Amniotic epithelial cell (primary cell): ENCODE results near the gene KCNQ2.
A peak's percentile ranks its signal among the peaks of the same experiment; 100 is the strongest.
"Not testable (repeated sequence)": the region's sequence is repeated elsewhere in the genome, so short reads cannot be mapped to it uniquely, and the experiment has no call there.

ENCODE experiments used
- DNase-seq: peaks from one replicate; pipeline ENCODE4 v3.0.0-alpha.2; 2010; ENCODE audit warnings: low read depth

Gene KCNQ2

DNA sequence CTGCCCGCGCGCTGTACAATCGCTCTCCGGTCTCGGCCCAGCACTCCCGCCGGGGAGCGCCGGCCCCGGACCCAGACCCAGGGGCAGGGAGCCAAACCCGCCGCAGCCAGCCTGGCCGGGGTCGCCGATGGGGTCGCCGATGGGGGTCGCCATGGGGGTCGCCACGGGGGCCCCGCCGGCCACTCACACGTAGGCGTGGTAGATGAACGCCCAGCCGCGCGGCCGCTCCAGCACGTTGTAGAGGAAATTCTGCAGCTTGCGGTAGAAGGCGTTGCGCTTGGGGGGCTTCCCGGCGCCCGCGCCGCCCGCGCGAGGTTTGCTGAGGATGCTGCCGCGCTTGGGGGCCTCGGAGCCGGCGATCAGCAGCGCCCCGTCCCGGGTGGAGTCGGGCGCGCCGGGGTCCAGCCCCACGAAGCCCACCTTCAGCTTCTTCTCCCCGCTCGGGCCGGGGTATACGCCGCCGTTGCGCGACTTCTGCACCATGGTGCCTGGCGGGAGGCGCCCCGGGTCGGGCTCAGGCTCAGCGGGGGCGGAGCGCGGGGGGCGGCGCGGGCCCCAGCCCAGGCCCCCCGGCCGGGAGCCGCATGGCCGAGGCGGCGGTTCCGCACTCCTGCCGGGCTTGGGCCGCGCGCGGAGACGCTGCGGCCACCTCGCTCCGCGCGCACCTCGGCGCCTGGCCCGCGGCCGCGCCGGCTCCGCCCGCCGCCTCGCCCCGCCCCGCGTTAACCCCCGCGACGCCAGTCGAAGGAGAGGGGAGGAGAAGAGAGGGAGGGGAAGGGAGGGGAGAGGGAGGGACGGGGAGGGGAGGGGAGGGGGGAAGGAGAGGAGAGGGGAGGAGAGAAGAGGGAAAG lies at the start of gene KCNQ2:
TSS of gene KCNQ2 (minus strand) at position 675 of the 851 bp plus-strand sequence. CDS start at position 483, 192 bp downstream.
- no peak for DNase-seq

DNA sequence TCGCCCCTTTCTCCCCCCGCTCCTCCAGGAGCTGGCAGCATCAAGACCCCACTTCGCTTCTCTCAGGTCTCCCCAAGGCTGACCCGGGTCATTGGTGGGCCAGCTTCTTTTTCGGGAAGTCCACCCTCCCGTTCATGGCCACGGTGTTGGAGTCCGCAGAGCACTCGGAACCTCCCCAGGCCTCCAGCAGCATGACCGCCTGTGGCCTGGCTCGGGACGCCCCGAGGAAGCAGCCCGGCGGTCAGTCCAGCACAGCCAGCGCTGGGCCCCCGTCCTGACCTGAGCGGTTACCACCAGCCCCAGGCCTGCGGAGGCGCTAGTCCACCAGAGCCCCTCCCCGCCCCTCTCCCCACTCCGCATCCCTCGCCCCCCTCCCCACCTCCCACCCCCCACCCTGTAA lies 49.1 kb upstream of the KCNQ2 start:
- DNase-seq, result no peak

DNA sequence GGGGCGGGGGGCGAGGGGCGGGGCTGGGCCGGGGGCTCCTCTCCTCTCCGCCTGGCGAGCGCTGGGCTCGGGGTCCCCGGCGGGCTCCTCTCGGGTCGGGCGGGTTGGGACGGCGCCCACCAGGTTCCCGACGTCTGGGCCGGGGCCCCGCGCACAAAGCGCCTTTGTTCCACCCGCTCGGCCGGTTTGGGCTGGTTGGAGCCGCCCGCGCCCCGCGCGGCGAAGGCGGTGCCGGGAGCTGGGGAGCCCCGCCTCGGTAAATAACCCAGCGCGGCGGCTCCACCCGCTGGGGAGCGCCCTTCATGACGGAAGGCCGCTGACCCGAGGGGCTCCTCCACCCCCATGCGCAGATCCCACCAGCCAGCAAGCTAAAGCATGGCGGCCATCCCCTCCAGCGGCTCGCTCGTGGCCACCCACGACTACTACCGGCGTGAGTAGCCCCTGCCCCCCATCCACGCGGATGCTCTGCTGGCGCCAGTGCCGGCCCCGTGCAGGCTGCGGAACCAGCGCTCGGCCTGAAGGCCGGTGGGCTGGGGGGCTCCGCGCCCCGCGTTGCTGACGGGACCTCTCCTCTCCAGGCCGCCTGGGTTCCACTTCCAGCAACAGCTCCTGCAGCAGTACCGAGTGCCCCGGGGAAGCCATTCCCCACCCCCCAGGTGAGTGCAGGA lies 48.6 kb upstream of the KCNQ2 start:
- DNase-seq, result peak; percentile 38

DNA sequence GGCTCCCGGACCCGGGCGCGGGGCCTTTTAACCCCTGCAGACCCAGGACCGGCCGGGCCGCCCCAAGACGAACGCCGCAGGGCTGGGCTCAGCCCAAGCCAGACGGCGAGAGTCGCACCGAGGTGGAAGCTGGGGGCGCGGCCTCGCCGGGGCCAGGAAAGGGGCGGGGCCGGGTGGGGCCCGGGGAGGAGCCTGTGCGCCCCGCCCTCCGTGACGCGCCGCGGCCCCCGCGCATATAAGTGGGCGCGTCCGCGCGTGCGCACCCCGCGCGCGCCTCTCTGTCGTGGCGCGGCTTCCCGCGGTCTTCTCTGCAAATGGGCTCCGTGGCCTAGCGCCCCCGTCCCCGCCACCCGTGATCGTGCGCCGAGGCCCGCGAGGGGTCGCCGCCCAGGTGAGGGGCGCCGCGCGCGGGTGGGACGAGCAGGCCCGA lies 48.1 kb upstream of the KCNQ2 start, which contains the start of gene PPDPF:
TSS of gene PPDPF (plus strand) at position 262 of the 430 bp plus-strand sequence. CDS start 544 bp downstream, outside the sequence.
- DNase-seq, result peak; percentile 61

DNA sequence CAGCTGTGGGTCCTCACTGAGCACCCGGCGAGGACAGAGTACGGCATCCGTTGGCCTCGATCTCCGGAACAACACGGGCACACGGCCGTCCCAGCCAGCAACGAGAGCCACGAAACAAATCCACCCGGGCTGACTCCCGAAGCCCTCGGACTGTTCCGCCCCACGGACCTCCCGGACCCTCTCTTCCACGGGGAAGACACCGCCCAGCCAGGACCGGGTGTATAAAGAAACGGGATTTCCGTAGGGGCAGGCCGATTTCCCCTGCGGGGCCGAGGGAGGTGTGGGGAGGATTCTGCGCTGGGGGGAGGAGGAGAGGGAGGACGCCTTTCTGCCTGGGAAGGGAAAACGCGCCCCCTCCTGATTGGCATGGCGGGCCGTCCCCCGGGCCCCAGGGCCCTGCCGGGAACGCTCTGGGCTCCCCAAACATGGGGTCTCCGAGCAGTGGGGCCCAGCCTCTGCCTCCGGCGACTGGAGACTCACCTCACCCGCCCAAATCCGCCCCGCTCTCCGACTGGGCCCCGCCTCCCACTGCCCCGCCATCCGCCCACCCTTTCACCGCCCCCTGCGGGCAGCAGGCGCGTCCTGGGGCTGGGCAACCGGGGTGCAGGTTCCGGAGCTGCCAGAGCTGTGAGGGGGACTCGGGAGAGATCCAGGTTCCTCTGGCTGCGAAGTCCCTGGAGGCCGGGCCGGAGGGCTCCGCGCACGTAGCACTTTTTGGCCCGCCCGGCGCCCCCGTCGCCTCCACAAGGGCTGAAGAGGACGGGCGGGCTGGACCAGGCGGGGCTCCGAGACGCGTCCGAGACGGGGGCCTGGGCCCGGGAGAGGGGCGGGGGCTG lies 47.4 kb upstream of the KCNQ2 start:
- DNase-seq, result no peak

DNA sequence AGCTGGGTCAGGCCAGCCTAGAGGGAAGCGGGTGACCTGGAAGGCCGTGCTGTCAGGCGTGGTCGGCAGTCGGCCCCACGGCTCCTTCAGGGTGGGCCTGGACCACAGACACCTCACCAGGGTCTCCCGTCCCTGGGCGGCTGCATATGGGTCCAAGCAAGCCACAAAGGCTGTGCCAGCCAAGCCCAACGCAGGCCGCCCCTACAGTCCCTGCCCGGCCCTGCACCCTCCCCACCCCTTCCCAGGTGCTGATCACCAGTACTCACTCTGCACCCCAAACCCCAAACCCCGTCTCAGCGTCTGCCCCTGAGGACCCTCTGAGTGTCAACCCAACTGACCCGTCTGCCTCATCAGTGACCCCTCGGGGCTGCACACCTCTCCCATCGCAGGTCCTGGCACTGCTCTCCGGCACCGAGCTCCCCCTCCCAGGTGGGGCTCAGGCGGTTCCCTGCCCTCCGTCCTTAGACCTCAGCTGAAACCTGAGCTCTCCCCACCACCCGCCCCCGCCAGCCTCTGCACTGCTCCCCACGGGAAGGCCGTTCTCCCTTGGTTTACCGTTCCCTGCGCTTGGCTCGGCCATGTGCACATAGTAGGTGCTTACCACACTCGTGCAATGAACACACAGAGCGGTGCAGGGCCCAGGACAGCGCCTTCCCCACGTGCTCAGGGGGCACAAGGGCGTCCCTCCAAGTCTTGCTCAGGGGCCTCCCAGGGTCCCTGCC lies 46.7 kb upstream of the KCNQ2 start:
- DNase-seq, result no peak

DNA sequence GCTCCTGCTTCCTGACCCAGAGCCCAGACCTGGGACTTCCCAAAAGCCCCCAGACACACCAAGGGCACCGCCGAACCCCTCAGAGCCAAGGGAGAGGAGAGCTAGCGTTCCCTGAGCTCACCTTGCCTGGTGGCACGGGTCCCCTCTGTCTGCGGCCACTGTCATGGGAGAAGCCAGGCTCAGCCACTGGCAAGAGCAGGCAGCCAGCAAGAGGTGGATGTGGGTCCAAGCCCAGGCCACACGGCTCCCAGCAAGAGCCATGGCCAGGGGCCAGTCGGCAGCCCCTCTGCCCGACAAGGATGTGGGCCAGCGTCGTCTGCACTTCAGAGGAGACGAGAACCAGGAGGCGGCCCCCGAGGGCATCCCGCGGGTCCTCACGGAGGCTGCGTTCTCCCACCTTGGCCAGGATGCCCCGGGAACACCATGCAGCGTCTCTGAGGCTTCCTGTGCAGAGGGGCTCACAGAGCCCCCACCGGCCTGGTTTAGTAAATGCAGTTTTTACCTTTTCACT lies 46.0 kb upstream of the KCNQ2 start:
- DNase-seq, result no peak

DNA sequence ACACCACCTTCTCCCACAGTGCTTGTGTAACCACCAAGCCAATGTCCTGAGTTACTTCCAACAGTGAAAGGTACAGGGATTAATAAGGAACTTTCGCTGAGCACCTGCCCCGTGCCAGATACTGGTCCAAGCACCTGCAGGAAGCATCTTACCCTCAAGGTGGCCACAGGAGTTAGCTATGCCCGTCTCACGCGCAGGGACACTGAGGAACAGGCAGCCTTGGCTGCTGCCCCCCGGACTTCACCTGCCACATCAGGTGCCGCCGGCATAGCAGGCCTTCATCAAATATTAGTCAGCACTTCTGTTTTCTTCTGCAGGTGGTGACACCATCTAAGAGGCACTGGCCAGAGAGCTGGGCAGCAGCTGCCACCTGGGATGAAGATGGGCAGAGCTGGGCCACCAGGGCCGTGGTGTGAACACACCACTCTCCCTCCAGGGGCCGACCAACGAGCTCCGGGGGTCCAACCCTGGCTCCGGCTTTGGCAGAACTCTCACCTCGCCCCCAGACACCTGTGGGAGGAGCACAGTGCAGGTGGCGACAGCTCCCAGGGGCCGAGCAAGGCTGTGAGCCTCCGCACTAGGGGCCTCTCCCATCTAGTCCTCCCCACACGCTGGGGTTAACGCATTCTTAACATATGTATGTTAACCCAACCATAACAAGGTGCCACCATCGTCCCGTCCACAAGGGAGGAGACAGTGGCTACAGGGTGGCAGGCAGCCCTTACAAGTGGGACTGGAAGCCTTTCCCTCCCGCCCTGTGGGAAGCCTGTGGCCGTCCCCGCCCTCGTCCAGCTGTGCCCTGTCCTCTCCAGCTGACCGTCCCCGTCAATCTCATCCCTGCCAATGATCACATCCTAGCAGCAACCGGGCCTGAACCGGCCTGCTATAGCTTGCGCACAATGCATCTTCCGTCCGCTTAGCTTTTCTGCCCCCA lies 45.2 kb upstream of the KCNQ2 start:
- DNase-seq, result no peak

DNA sequence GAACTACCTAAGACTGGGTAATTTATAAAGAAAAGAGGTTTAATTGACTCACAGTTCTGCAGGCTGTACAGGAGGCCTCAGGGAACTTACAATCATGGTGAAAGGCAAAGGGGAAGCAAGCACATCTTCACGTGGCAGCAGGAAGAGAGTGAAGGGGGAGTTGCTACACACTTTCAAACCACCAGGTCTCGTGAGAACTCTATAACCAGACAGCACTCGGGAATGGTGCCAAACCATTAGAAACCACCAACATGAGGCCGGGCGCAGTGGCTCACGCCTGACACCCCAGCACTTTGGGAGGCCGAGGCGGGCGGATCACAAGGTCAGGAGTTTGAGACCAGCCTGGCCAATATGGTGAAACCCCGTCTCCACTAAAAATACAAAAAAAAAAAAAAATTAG lies 42.1 kb upstream of the KCNQ2 start:
- DNase-seq, result not testable (repeated sequence)

DNA sequence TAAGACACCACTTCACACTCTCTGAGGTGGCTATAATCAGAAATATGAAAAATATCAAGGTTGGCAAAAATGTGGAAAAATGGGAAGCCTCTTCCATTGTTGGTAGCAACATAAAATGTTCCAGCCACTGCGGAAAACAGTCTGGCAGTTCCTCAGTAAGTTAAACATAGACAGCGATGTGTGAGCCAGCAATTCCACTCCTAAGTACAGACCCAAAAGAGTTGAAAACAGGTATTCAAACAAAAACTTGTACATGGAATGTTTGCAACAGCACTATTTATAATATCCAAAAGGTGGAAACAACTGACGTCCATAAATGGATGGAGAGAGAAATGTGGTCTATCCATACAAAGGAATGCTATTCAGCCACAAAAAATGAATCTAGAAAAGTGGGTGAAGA lies 40.8 kb upstream of the KCNQ2 start:
- no peak for DNase-seq

DNA sequence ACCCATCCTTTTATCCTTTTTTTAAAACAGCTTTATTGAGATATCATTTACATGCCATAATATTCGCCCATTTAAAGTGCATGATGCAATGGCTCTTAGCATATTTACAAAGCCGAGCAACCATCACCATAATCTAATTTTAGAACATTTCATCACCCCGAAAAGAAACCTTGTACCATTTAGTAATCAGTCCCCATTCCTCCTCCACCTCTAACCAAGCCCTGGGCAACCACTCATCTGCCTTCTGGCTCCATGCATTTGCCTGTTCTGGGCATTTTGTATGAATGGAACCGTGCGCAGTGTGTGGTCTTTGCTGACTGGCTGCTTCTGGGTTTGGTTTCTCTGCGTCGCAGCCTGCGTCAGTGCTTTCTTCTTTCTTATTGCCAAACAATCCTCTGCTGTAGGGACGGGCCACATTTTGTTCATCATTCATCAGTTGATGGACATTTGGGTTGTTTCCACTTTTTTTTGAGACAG lies 36.7 kb upstream of the KCNQ2 start:
- no peak for DNase-seq

DNA sequence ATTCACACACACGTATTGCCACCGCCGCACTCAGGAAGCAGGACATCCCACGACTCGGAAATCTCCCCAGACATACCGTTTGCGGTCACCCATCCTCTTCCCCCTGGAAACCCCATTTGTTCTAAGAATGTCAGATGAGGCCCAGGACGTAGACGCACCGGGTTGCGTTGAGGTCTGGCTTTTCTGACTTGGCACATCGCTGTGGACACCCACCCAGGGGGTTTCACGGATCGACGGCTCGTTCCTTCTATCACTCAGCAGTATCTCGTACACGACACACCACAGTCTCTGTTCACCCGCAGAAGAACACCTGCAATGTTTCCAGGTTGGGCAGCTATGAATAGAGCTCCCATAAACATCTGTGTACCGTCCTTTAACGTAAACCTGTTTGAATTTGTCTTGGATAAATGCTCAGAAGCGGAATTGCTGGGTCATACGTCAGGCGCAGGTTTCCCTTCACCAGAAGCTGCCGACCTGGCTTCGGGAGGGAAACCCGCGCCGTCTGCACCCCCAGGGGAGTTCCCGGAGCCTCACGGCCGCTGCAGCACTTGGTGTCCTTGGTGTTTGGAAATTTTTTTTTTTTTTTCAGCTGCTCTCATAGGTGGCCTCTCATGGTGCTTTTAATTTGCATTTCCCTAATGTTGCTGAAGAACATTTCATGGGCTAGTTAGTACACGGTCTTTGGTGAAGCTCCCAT lies 35.8 kb upstream of the KCNQ2 start:
- no peak for DNase-seq

DNA sequence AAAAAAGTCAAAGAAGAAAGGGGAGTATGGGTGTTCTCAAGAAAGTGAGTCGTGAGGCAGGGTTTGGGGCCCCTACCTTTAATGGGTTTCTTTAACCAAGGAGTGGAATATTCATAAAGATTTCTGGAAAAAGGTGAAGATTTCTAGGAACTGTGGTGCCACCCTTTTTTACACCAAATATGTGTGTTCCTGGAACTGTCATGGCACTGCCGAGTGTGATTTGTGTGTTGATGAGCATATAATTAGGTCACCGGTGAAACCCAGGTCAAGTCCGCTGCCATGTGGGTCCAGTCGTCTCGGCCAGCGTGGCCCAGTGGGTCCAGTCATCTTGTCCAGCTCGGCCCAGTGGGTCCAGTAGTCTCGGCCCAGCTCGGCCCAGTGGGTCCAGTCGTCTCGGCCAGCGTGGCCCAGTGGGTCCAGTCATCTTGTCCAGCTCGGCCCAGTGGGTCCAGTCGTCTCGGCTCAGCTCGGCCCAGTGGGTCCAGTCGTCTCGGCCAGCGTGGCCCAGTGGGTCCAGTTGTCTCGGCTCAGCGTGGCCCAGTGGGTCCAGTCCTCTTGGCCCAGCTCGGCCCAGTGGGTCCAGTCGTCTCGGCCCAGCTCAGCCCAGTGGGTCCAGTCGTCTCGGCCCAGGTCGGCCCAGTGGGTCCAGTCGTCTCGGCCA lies 34.8 kb upstream of the KCNQ2 start:
- DNase-seq, result no peak

DNA sequence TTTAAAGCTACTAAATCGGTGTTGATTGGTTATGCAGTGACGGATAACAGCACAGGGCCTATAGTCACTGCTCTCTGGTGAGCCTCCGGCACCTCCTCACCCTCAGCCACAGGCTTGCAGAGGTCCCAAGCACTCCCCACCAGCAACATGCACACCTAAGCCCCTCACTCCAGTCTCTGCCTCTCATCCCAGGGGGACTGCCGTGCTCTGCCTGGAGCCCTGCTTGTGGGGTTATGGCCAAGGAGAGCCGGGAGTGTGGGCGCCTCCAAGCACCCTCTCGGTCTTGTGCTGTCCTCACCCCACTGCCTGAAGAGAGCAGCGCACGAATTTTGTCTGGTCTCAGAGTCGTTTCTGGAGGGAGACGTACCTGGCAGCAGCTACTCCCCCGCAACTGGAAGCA lies 33.3 kb upstream of the KCNQ2 start:
- no peak for DNase-seq

DNA sequence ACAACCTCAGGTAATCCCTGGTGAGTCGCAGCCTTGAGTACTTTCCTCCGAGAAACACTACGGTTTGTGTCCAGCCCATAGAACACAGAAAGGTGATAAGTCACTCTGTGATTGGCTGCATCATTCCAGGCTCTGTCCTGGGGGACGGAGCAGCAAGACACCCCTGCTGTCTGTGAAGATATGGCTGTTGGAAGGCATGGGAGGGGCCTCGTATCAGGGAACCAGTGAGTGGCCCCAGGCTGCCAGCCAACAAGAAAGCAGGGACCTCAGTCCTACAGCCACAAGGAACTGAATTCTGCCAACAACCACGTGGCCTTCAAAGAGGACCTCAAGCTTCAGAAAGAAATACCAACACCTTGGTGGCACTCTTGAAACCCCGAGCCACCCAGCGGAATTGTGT lies 32.8 kb upstream of the KCNQ2 start:
- no peak for DNase-seq

DNA sequence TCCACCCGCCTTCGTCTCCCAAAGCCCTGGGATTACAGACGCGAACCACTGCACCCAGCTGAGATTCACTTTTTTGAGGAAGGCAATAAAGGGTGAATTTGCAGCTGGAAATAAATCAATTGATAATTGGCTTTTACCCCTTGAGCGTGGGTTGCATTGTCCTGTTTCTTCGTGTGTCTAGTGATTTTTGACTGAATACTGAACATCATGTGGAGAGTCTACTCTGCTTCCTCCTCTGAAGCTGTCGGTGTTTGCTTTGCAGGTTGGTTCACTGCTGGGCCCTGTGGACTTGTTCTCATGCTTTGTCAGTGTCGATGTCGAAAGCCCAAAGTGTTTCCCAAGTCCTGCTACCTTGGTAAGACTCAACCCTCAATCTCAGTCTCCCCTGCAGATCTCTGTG lies 32.2 kb upstream of the KCNQ2 start:
- DNase-seq, result no peak

DNA sequence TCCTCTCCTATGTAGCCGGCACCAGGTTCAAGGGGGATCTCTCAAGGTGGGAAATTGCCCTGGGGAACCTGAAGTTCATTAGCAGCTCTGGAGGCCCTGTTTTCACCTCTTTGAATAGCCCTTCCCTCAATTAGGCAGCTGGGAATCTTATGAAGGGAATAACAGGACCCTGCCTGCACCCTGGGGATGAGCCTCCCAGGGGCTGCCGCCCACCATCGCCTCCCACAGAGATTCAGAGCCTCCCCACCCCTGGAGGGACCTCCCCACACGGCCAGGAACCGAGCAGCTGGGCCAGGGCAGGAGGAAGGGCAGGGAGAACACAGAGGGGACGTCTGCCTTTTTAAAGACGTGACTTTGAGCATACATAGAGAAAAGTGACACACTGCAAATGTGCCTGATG lies 31.1 kb upstream of the KCNQ2 start:
- no peak for DNase-seq

DNA sequence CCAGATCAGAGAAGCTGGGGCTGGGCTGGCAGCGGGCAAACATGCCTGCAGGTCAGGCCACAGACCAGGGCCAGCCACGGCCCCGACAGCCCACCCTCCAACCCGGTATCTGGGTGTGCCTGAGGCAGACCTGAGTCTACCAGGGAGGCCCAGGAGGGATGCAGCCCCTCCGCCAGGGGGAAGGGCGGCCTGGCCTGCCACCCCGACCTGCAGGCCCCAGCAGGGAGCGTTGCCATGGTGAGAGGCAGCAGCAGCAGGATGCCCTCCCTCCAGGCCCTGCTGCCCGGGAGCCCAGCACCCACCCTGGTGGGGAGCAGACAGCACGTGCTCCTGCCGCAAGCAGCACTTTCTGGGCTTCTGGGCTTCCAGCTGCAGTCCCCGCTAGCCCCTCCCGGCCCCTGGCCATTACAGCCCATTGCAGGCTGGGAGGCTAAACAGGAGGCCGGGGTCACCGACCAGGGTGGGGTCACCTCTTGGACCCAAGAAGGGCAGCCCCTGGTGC lies 30.3 kb upstream of the KCNQ2 start:
- no peak for DNase-seq
